Astrocyte of the cerebellum (primary cell): ENCODE data around the gene RNGTT.
A peak's percentile ranks its signal among the peaks of the same experiment; 100 is the strongest.
"Not testable (repeated sequence)": the region's sequence is repeated elsewhere in the genome, so short reads cannot be mapped to it uniquely, and the experiment has no call there.

Source experiments
- DNase-seq: peaks from one replicate; pipeline ENCODE4 v3.0.0-alpha.2; 2011; ENCODE audit warnings: low read depth
- H3K4me3 ChIP-seq: 2 replicates; pipeline ENCODE4 v1.5.1; 2011; ENCODE audit warnings: mild to moderate bottlenecking, low read depth, low read length, moderate library complexity
- in situ Hi-C: cut with HindIII; loops from 2 replicates; pipeline ENCODE4 v1.10.0; 2017; ENCODE audit warnings: low sequenced_read_pairs
- TF ChIP-seq, protein P1 (sequence below): IDR thresholded peaks from 2 replicates; pipeline ENCODE4 v1.5.1; 2012; ENCODE audit warnings: low read length, low read depth, moderate library complexity, mild to moderate bottlenecking; ENCODE audit errors: missing control alignments

The RNGTT gene

DNA sequence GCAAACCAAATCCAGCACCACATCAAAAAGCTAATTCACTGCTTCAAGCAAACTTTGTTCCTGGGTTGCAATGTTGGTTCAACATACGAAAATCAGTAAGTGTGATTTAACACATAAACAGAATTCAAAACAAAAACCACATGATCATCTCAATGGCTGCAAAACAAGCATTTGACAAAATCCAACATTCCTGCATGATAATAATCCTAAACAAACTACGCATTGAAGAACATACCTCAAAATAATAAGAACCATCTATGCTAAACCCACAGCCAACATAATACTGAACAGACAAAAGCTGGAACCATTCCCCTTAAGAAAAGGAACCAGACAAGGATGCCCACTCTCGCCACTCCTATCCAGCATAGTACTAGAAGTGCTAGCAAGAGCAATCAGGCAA is 49.9 kb downstream of the RNGTT start:
- in situ Hi-C loops, result no loop called here
- H3K4me3 ChIP-seq, result no peak overlapping the region

DNA sequence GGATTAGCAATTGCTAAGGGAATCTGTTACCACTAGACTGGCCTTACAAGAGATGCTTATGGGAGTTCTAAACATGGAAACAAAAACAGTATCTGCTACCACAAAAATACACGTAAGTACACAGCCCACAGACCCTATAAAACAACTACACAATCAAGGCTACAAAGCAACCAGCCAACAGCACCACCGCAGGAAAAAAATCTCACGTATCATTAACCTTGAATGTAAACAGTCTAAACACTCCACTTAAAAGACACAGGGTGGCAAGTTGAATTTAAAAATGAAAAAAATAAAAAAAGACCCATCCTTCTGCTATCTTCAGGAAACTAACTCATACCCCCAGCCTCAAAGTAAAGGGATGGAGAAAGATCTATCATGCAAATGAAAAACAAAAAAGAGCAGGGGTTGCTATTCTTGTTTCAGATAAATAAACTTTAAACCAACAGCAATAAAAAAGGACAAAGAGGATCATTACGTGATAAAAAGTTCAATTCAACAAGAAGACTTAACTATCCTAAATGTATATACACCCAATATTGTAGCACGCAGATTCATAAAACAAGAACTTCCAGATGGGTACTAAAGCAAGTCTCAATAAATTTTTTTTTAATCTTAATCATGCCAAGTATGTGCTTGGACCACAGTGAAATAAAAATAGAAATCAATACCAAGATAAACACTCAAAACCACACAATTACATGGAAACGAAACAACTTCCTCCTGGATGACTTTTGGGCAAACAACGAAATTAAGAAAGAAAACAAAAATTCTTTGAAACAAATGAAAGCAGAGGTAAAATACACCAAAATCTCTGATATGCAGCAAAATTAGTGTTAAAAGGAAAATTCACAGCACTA is 52.3 kb downstream of the RNGTT start:
- peak; percentile 52 for DNase-seq
- in situ Hi-C loops, result no loop called here
- no peak overlapping the region for H3K4me3 ChIP-seq
- TF ChIP-seq, protein P1, sequence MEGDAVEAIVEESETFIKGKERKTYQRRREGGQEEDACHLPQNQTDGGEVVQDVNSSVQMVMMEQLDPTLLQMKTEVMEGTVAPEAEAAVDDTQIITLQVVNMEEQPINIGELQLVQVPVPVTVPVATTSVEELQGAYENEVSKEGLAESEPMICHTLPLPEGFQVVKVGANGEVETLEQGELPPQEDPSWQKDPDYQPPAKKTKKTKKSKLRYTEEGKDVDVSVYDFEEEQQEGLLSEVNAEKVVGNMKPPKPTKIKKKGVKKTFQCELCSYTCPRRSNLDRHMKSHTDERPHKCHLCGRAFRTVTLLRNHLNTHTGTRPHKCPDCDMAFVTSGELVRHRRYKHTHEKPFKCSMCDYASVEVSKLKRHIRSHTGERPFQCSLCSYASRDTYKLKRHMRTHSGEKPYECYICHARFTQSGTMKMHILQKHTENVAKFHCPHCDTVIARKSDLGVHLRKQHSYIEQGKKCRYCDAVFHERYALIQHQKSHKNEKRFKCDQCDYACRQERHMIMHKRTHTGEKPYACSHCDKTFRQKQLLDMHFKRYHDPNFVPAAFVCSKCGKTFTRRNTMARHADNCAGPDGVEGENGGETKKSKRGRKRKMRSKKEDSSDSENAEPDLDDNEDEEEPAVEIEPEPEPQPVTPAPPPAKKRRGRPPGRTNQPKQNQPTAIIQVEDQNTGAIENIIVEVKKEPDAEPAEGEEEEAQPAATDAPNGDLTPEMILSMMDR, result no peak

More for the DNA sequence above, 49.9 kb downstream of the RNGTT start:
- DNase-seq, result no peak
- TF ChIP-seq, protein P1, result no peak

DNA sequence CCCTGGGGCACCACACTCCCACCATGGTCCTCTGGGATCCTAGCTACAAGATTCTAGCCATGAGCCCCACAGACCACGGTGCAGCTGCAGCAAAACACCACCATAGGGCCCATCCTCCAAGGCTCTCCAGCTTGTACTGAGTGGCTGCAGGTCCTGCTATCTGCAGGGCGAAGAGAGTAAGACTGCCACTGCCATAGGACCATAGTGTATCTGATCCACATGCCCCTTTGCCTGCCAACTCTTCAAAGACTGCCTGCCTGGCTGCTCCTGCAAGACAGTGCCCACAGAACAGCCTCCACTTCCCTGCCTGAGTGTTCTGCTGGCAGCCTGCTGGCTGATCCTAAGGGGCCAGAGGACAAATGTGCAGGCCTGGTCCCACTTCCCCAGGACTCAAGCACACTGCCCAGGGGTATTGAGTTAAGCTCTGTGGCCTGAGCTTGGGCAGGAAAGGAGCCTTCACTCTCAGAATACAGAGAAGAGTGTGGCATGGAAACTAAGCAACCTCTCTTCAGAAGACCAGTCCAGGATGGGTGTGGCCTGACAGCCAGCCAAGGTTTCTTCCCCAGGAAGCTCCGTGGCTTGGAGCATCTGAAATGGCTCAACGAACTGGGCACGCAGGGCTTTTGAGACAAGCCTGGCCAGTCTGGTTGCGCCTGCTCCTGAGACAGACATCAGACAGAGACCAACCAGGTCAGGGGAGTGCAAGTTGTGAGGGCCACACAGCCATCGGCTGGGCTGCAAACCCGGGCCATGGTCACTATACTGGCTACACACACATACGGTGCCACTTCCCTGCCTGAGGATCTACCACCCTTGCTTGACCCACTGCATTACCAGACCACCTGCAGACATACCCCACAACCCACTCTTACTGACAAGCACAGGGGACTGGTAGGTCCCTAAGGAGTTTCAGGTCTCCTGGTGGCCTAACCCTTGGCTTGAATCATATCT is 54.5 kb downstream of the RNGTT start:
- TF ChIP-seq, protein P1, result no peak
- H3K4me3 ChIP-seq, result no peak overlapping the region
- in situ Hi-C loops, result no loop called here
- DNase-seq, result no peak

DNA sequence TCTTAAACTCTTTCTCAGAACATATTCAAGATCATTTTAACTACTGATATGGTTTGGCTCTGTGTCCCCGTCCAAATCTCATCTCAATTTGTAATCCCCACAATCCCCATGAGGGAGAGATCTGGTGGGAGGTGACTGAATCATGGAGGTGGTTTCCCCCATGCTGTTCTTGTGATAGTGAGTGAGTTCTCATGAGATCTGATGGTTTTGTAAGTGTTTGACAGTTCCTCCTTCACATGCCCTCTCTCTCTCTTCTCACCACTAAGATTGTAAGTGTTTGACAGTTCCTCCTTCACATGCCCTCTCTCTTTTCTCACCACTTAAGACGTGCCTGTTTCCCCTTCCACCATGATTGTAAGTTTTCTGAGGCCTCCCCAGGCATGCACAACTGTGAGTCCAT is 56.3 kb downstream of the RNGTT start:
- DNase-seq, in situ Hi-C loops, H3K4me3 ChIP-seq: not testable (repeated sequence)

DNA sequence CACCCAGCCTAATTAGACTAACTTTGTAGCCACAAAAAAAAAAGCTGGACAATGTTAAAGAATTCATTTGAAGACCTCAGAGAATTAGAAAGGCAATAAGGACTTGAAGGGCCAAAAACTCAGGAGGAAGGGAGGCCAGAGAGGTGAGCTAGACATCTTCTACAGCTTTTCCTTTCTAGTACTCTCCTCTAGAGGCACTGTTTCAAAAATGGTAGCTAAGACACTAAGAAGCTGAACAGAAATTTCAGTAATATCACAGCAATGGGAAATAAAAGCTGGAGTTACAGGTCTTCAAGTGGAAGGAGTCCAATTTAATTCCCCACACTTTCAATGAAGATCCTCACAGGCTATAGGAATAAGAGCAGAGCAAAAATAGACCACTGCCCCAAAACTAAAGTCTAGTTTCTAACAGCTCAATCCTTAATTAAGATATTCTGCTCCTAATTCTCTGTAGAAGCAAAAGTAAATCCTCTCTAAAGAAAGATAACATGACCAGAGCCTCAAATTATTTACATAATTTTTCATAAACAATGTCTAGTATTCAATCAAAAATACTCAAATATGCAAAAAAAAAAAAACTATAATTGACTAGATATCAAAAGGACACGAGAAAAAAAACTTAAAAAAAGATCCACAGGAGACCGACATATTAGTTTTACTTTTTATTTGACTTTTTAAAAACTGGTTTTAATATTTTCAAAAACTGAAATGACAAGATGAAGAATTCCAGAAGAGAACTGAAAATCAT is 63.7 kb downstream of the RNGTT start:
- TF ChIP-seq, protein P1, result no peak
- in situ Hi-C loops, result no loop called here
- no peak overlapping the region for H3K4me3 ChIP-seq
- no peak for DNase-seq

DNA sequence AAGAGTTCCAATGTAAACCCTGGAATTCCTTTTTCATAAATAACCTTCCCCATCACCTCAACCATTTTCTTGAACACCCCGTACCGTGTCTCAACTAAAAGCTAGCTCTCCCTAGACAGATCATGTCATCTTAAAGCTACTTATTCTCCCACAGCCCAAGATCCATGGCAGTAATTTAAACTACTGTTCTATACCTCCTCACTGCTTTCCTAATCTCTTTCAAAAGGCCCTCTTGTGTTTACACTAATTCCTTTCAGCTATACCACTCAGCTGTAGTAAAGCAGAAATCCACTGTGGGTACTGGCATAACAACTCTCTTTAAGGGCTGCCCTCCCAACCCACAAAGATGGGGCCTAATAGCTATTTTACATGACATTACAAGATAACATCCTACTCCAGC is 67.5 kb downstream of the RNGTT start:
- no peak overlapping the region for H3K4me3 ChIP-seq
- TF ChIP-seq, protein P1, result no peak
- DNase-seq, result no peak
- in situ Hi-C loops, result no loop called here
